GM23338 (cell line): ENCODE data around the gene TRABD.

Experiments
- CTCF ChIP-seq, 2 experiments: fragments of 200-600 bp in 1 of 2; sonication (generic) in 1 of 2; conservative IDR thresholded peaks; 2 replicates each; pipeline versions ENCODE4 v1.5.1 to v1.6.1; 2016 to 2017; ENCODE audit warnings: antibody characterized with exemption in 2 of 2, low read depth in 2 of 2, mild to moderate bottlenecking in 2 of 2, moderate library complexity in 1 of 2
- ETS1 ChIP-seq: IDR thresholded peaks from 2 replicates; pipeline ENCODE4 v1.6.1; 2016; ENCODE audit warnings: antibody characterized with exemption
- JUNB ChIP-seq: IDR thresholded peaks from one replicate; pipeline ENCODE4 v1.6.1; 2016; ENCODE audit warnings: antibody characterized with exemption; ENCODE audit not compliant: unreplicated experiment
- POLR2AphosphoS5 ChIP-seq: IDR thresholded peaks from 2 replicates; pipeline ENCODE4 v1.6.1; 2016; ENCODE audit warnings: antibody characterized with exemption, low read depth
- REST ChIP-seq: IDR thresholded peaks from one replicate; pipeline ENCODE4 v1.6.1; 2018; ENCODE audit warnings: antibody characterized with exemption; ENCODE audit not compliant: unreplicated experiment

GRCh38 chr22:50174382-50175190 lies 11.1 kb upstream of the TRABD start:
- TF ChIP-seq JUNB: no peak
- TF ChIP-seq CTCF (conservative IDR thresholded peaks at IDR 0.05; ENCODE audit: low read depth in 2 of 2): no peak
- TF ChIP-seq ETS1: no peak
- TF ChIP-seq POLR2AphosphoS5: no peak
- TF ChIP-seq REST: no peak
